ENCODE measurements around the gene IL23A.

GRCh38 chr12:56358836-56359532, 20.3 kb downstream of the IL23A start:
- no peak for TF ChIP-seq CTCF (IDR thresholded peaks at IDR 0.05; ENCODE audit: low read depth, low read length, poor library complexity, severe bottlenecking)
- TF ChIP-seq EZH2phosphoT487 (IDR thresholded peaks at IDR 0.05; ENCODE audit: borderline replicate concordance, low read length): no peak
